OCI-LY3 (cell line): ENCODE data around the gene TBC1D1.

Experiments
- H2AFZ ChIP-seq: fragments of 200-600, 300-600 bp; shearing (Covaris generic); 2 replicates; pipeline ENCODE4 v1.6.0; 2014; ENCODE audit warnings: antibody characterized with exemption, low read depth, low read length
- H3K27ac ChIP-seq: fragments of 200-600, 300-600 bp; sonication (generic); 2 replicates; pipeline ENCODE4 v1.5.1; 2014; ENCODE audit warnings: mild to moderate bottlenecking, low read length, moderate library complexity, mixed read lengths
- H3K27me3 ChIP-seq: fragments of 200-600, 300-600 bp; sonication (generic); 2 replicates; pipeline ENCODE4 v1.6.1; 2014; ENCODE audit warnings: low read depth, low read length, mixed read lengths
- H3K36me3 ChIP-seq: fragments of 200-600, 300-600 bp; sonication (generic); replicated peaks from 2 replicates; pipeline ENCODE3; 2014; ENCODE audit warnings: low read depth, low read length, mixed read lengths
- H3K4me1 ChIP-seq: fragments of 300-600, 200-600 bp; sonication (generic); 2 replicates; pipeline ENCODE4 v1.6.1; 2014; ENCODE audit warnings: low read length, mixed read lengths
- H3K4me2 ChIP-seq: fragments of 200-600, 300-600 bp; sonication (generic); 2 replicates; pipeline ENCODE4 v1.6.1; 2014; ENCODE audit warnings: low read length, mixed read lengths
- H3K4me3 ChIP-seq: fragments of 300-600, 200-600 bp; sonication (generic); 2 replicates; pipeline ENCODE4 v1.5.1; 2014; ENCODE audit warnings: antibody characterized with exemption, mild to moderate bottlenecking, low read length, moderate library complexity
- H3K79me2 ChIP-seq: fragments of 300-600, 200-600 bp; shearing (Covaris generic); 2 replicates; pipeline ENCODE4 v1.6.1; 2014; ENCODE audit warnings: mild to moderate bottlenecking, low read length, mixed read lengths
- H3K9ac ChIP-seq: fragments of 300-600, 200-600 bp; shearing (Covaris generic); 2 replicates; pipeline ENCODE4 v1.6.0; 2014; ENCODE audit warnings: mild to moderate bottlenecking, low read length, moderate library complexity
- H3K9me3 ChIP-seq: fragments of 200-600, 300-600 bp; shearing (Covaris generic); 2 replicates; pipeline ENCODE4 v1.6.1; 2014; ENCODE audit warnings: low read length, mixed read lengths; ENCODE audit not compliant: insufficient read depth
- H4K20me1 ChIP-seq: fragments of 200-600, 300-600 bp; sonication (generic); 2 replicates; pipeline ENCODE4 v1.6.1; 2016; ENCODE audit warnings: low read length, mixed read lengths; ENCODE audit not compliant: insufficient read depth
- CTCF ChIP-seq: fragments of 200-600, 300-600 bp; sonication (generic); IDR thresholded peaks from 2 replicates; pipeline ENCODE4 v1.5.1; 2014; ENCODE audit warnings: antibody characterized with exemption, low read length, low read depth
- EZH2phosphoT487 ChIP-seq: fragments of 200-600 bp; shearing (Covaris generic); IDR thresholded peaks from 2 replicates; pipeline ENCODE4 v1.6.1; 2018; ENCODE audit warnings: antibody characterized with exemption, mixed run types, low read depth

TBC1D1 gene

DNA sequence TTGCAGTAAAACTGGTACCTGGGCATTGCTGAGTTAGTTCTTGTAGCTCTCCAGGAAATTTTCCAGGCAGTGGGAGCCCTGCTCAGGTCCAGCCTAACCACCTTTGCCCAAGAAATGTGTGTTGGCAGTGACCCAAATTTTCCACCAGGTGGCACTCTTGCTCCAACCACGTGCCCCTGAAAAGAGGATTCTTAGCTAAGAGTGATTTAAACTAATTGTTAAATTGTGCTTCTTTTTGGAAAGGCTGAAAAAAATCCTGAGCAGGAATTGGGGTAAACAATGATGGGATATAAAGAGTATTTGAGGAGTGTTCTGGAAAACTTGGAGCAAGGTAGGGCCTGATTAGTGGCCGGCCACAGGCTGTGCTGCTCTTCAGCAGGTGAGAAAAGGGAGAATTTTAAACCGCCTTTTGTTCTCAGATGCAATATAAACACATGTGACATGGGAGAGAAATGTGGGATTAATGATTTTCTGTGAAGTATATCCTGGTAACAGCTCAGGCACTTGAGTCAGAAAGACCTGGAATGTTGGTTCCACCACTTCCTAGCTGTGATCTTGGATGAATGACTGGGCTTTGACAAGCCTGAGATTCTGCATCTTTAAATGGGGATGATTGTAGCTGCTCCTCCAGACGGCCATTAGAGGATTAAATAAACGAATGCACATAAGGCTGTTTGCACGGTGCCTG, 288.9 kb downstream of the TBC1D1 start:
- peaks cover 47% of the 10 kb centered on the region for H3K27me3 ChIP-seq
- 0 out of 2 replicates have a peak, but pooled peaks cover 2% of the 10 kb centered on the region for H3K4me1 ChIP-seq
- no peak overlapping the region for H3K4me3 ChIP-seq
- no peaks in the 10 kb centered on the region for H3K9me3 ChIP-seq
- no peak overlapping the region for H3K4me2 ChIP-seq
- H3K27ac ChIP-seq, result no peak overlapping the region
- no peak overlapping the region for H3K9ac ChIP-seq
- H3K36me3 ChIP-seq, result no peaks in the 10 kb centered on the region
- no peaks in the 10 kb centered on the region for H3K79me2 ChIP-seq
- no peak overlapping the region for H2AFZ ChIP-seq
- H4K20me1 ChIP-seq, result no peaks in the 10 kb centered on the region
- peak; percentile 94 for TF ChIP-seq CTCF
- TF ChIP-seq EZH2phosphoT487, result no peak

DNA sequence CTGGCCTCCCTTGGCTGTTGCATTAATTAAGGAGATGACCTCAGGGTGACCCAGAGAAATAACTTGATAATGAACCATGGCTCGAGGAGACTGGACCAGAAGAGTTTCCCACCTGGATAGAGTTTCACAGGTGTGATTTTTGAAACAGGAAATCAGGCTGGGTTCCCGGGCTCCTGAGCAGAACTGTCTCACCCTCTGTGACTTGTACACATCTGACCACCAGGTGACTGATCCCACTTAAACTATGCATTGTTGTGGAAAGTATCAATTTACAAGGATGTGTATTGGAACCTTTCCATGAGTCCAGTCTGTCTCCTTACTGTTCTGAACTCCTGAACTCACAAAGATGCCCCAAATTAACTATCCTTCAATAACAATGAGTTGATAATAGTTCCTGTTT, 289.6 kb downstream of the TBC1D1 start:
- no peak overlapping the region for H3K9ac ChIP-seq
- no peaks in the 10 kb centered on the region for H3K9me3 ChIP-seq
- no peaks in the 10 kb centered on the region for H3K79me2 ChIP-seq
- no peak overlapping the region for H3K27ac ChIP-seq
- no peak overlapping the region for H3K4me2 ChIP-seq
- no peaks in the 10 kb centered on the region for H3K36me3 ChIP-seq
- 0 out of 2 replicates have a peak, but pooled peaks cover 2% of the 10 kb centered on the region for H3K4me1 ChIP-seq
- H3K27me3 ChIP-seq, result peaks cover 44% of the 10 kb centered on the region
- H3K4me3 ChIP-seq, result no peak overlapping the region
- no peaks in the 10 kb centered on the region for H4K20me1 ChIP-seq
- no peak for TF ChIP-seq EZH2phosphoT487
- TF ChIP-seq CTCF, result no peak
- no peak overlapping the region for H2AFZ ChIP-seq

GRCh38 chr4:38181286-38181685, 290.4 kb downstream of the TBC1D1 start:
- TF ChIP-seq CTCF (no peak), EZH2phosphoT487 (no peak)
- Histone ChIP-seq H3K4me2 (no peak overlapping the region), H3K79me2 (no peaks in the 10 kb centered on the region), H3K36me3 (no peaks in the 10 kb centered on the region), H3K4me1 (0 out of 2 replicates have a peak, but pooled peaks cover 2% of the 10 kb centered on the region), H3K27ac (no peak overlapping the region), H3K4me3 (no peak overlapping the region), H3K9ac (no peak overlapping the region), H4K20me1 (no peaks in the 10 kb centered on the region), H3K9me3 (no peaks in the 10 kb centered on the region), H2AFZ (no peak overlapping the region), H3K27me3 (peaks cover 50% of the 10 kb centered on the region)

DNA sequence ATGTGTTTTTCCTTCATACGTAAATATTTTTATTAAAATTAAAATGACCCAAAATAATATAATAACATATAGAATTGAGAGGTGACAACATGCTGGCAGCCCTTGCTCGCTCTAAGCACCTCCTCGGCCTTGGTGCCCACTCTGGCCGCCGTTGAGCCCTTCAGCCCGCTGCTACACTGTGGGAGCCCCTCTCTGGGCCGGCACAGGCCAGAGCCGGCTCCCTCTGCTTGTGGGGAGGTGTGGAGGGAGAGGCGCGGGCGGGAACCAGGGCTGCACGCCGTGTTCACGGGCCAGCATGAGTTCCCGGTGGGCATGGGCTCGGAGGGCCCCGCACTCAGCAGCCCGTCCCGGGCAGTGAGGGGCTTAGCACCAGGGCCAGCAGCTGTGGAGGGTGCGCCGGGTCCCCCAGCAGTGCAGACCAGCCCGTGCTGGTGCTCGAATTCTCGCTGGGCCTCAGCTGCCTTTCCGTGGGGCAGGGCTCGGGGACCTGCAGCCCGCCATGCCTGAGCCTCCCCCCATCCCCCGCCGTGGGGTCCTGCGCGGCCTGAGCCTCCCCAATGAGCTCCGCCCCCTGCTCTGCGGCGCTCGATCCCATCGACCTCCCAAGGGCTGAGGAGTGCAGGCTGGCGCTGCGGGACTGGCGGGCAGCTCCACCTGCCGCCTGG, 291.6 kb downstream of the TBC1D1 start:
- no peak overlapping the region for H3K9ac ChIP-seq
- peaks cover 51% of the 10 kb centered on the region for H3K27me3 ChIP-seq
- H3K9me3 ChIP-seq, result no peaks in the 10 kb centered on the region
- no peak overlapping the region for H3K27ac ChIP-seq
- no peak overlapping the region for H2AFZ ChIP-seq
- H3K4me3 ChIP-seq, result no peak overlapping the region
- no peak overlapping the region for H3K4me2 ChIP-seq
- H3K79me2 ChIP-seq, result no peaks in the 10 kb centered on the region
- TF ChIP-seq CTCF (no peak), EZH2phosphoT487 (no peak)
- no peaks in the 10 kb centered on the region for H4K20me1 ChIP-seq
- no peaks in the 10 kb centered on the region for H3K36me3 ChIP-seq
- 0 out of 2 replicates have a peak, but pooled peaks cover 2% of the 10 kb centered on the region for H3K4me1 ChIP-seq
